Rectal smooth muscle tissue (tissue), 1 donor: ENCODE results near the gene SORCS3.

Source experiments
- H3K27ac ChIP-seq: one replicate; pipeline ENCODE4 v1.7.0; 2013; ENCODE audit warnings: low read depth, low read length, inconsistent platforms
- H3K27me3 ChIP-seq: one replicate; pipeline ENCODE4 v1.7.0; 2013; ENCODE audit warnings: low read length; ENCODE audit not compliant: control insufficient read depth, insufficient read depth
- H3K36me3 ChIP-seq: one replicate; pipeline ENCODE4 v1.7.0; 2013; ENCODE audit warnings: low read length; ENCODE audit not compliant: control insufficient read depth, insufficient read depth
- H3K4me1 ChIP-seq: one replicate; pipeline ENCODE4 v1.7.0; 2013; ENCODE audit warnings: low read length; ENCODE audit not compliant: control insufficient read depth, insufficient read depth
- H3K4me3 ChIP-seq: one replicate; pipeline ENCODE4 v1.7.0; 2013; ENCODE audit warnings: low read length
- H3K9ac ChIP-seq: one replicate; pipeline ENCODE4 v1.7.0; 2013; ENCODE audit warnings: low read length

SORCS3 gene

GRCh38 chr10:105262666-105263065 lies 621.6 kb downstream of the SORCS3 start:
- no peak overlapping the region for H3K4me3 ChIP-seq
- H3K27ac ChIP-seq = no peak overlapping the region
- no peaks in the 10 kb centered on the region for H3K27me3 ChIP-seq
- H3K9ac ChIP-seq = no peak overlapping the region
- no peaks in the 10 kb centered on the region for H3K4me1 ChIP-seq
- H3K36me3 ChIP-seq = no peaks in the 10 kb centered on the region

GRCh38 chr10:105266966-105267539 lies 626.0 kb downstream of the SORCS3 start:
- H3K36me3 ChIP-seq = no peaks in the 10 kb centered on the region
- no peak overlapping the region for H3K27ac ChIP-seq
- H3K4me3 ChIP-seq = no peak overlapping the region
- no peak overlapping the region for H3K9ac ChIP-seq
- H3K27me3 ChIP-seq = no peaks in the 10 kb centered on the region
- no peaks in the 10 kb centered on the region for H3K4me1 ChIP-seq

- Histone ChIP-seq H3K4me3 (no peak overlapping the region), H3K27ac (no peak overlapping the region), H3K36me3 (no peaks in the 10 kb centered on the region), H3K4me1 (no peaks in the 10 kb centered on the region), H3K27me3 (no peaks in the 10 kb centered on the region), H3K9ac (no peak overlapping the region)
Observed at GRCh38 chr10:105268961-105269360, 627.9 kb downstream of the SORCS3 start.

- Histone ChIP-seq H3K4me3 (no peak overlapping the region), H3K9ac (no peak overlapping the region), H3K27ac (no peak overlapping the region), H3K27me3 (no peaks in the 10 kb centered on the region), H3K36me3 (no peaks in the 10 kb centered on the region), H3K4me1 (no peaks in the 10 kb centered on the region)
Observed at GRCh38 chr10:105269689-105270088, 628.6 kb downstream of the SORCS3 start.

- H3K27ac ChIP-seq = no peak overlapping the region
- H3K9ac ChIP-seq = no peak overlapping the region
- no peaks in the 10 kb centered on the region for H3K27me3 ChIP-seq
- H3K4me1 ChIP-seq = no peaks in the 10 kb centered on the region
- H3K36me3 ChIP-seq = no peaks in the 10 kb centered on the region
- H3K4me3 ChIP-seq = no peak overlapping the region
Observed at GRCh38 chr10:105274556-105275070, 633.5 kb downstream of the SORCS3 start.

- Histone ChIP-seq H3K9ac (no peak overlapping the region), H3K36me3 (no peaks in the 10 kb centered on the region), H3K27ac (no peak overlapping the region)
Observed at GRCh38 chr10:105278439-105278838, 637.3 kb downstream of the SORCS3 start.

GRCh38 chr10:105279101-105279500 lies 638.0 kb downstream of the SORCS3 start:
- Histone ChIP-seq H3K4me1 (no peaks in the 10 kb centered on the region), H3K36me3 (no peaks in the 10 kb centered on the region), H3K9ac (no peak overlapping the region), H3K27me3 (no peaks in the 10 kb centered on the region), H3K27ac (no peak overlapping the region), H3K4me3 (no peak overlapping the region)

More at GRCh38 chr10:105278439-105278838, 637.3 kb downstream of the SORCS3 start:
- no peak overlapping the region for H3K4me3 ChIP-seq
- no peaks in the 10 kb centered on the region for H3K27me3 ChIP-seq
- no peaks in the 10 kb centered on the region for H3K4me1 ChIP-seq

GRCh38 chr10:105280895-105281294 lies 639.8 kb downstream of the SORCS3 start:
- no peaks in the 10 kb centered on the region for H3K36me3 ChIP-seq
- H3K9ac ChIP-seq = no peak overlapping the region
- no peak overlapping the region for H3K4me3 ChIP-seq
- H3K27ac ChIP-seq = no peak overlapping the region
- H3K27me3 ChIP-seq = no peaks in the 10 kb centered on the region
- H3K4me1 ChIP-seq = peaks cover 3% of the 10 kb centered on the region

- Histone ChIP-seq H3K4me1 (peaks cover 3% of the 10 kb centered on the region), H3K27me3 (no peaks in the 10 kb centered on the region), H3K4me3 (no peak overlapping the region), H3K36me3 (no peaks in the 10 kb centered on the region), H3K27ac (no peak overlapping the region), H3K9ac (no peak overlapping the region)
Observed at GRCh38 chr10:105284476-105285215, 643.6 kb downstream of the SORCS3 start.

GRCh38 chr10:105288026-105288425 lies 646.9 kb downstream of the SORCS3 start:
- no peak overlapping the region for H3K27ac ChIP-seq
- H3K4me3 ChIP-seq = no peak overlapping the region
- H3K4me1 ChIP-seq = peaks cover 3% of the 10 kb centered on the region
- no peaks in the 10 kb centered on the region for H3K27me3 ChIP-seq
- H3K36me3 ChIP-seq = no peaks in the 10 kb centered on the region
- no peak overlapping the region for H3K9ac ChIP-seq

- H3K4me1 ChIP-seq = peaks cover 3% of the 10 kb centered on the region
- no peaks in the 10 kb centered on the region for H3K36me3 ChIP-seq
- no peaks in the 10 kb centered on the region for H3K27me3 ChIP-seq
- H3K9ac ChIP-seq = no peak overlapping the region
- no peak overlapping the region for H3K27ac ChIP-seq
- H3K4me3 ChIP-seq = no peak overlapping the region
Observed at GRCh38 chr10:105288613-105289012, 647.5 kb downstream of the SORCS3 start.

GRCh38 chr10:105291571-105291970 lies 650.5 kb downstream of the SORCS3 start:
- H3K4me3 ChIP-seq = no peak overlapping the region

GRCh38 chr10:105292236-105292635 lies 651.1 kb downstream of the SORCS3 start:
- Histone ChIP-seq H3K4me3 (no peak overlapping the region), H3K36me3 (no peaks in the 10 kb centered on the region), H3K27ac (no peak overlapping the region), H3K27me3 (no peaks in the 10 kb centered on the region), H3K9ac (no peak overlapping the region), H3K4me1 (no peaks in the 10 kb centered on the region)

More at GRCh38 chr10:105291571-105291970, 650.5 kb downstream of the SORCS3 start:
- H3K36me3 ChIP-seq = no peaks in the 10 kb centered on the region
- H3K4me1 ChIP-seq = no peaks in the 10 kb centered on the region
- no peak overlapping the region for H3K9ac ChIP-seq
- no peak overlapping the region for H3K27ac ChIP-seq
- no peaks in the 10 kb centered on the region for H3K27me3 ChIP-seq
